GM12874 (cell line): ENCODE measurements around the gene GPR135.

Experiments used
- TF ChIP-seq, protein P1 (sequence below): IDR thresholded peaks from 2 replicates; pipeline ENCODE4 v1.5.1; 2011; ENCODE audit warnings: low read depth, mild to moderate bottlenecking, control low read depth, low read length, moderate library complexity; ENCODE audit not compliant: insufficient read depth

Gene GPR135

DNA sequence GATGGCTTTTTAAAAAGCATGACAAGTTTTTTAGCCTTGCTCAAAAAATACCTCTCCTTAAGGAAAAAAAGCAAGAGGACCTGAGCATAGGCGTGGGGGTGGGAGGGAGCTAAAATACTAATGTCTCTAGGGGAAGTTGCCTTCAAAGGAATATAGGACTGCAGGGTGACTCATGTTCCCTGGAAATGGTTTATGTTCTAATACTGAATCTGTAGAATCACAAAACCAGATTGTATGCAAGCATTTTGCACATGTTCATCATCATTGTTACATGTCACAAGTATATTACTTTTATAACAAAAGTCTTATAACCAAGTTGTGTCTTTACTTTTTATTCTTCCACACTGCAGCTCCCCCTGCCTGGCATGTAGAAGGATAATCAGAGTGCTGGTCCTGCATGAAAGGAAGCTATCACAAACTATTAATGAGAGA lies 36.6 kb downstream of the GPR135 start:
- TF ChIP-seq, protein P1, sequence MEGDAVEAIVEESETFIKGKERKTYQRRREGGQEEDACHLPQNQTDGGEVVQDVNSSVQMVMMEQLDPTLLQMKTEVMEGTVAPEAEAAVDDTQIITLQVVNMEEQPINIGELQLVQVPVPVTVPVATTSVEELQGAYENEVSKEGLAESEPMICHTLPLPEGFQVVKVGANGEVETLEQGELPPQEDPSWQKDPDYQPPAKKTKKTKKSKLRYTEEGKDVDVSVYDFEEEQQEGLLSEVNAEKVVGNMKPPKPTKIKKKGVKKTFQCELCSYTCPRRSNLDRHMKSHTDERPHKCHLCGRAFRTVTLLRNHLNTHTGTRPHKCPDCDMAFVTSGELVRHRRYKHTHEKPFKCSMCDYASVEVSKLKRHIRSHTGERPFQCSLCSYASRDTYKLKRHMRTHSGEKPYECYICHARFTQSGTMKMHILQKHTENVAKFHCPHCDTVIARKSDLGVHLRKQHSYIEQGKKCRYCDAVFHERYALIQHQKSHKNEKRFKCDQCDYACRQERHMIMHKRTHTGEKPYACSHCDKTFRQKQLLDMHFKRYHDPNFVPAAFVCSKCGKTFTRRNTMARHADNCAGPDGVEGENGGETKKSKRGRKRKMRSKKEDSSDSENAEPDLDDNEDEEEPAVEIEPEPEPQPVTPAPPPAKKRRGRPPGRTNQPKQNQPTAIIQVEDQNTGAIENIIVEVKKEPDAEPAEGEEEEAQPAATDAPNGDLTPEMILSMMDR = no peak

GRCh38 chr14:59427653-59428580 lies 37.3 kb downstream of the GPR135 start:
- TF ChIP-seq, protein P1 = no peak

DNA sequence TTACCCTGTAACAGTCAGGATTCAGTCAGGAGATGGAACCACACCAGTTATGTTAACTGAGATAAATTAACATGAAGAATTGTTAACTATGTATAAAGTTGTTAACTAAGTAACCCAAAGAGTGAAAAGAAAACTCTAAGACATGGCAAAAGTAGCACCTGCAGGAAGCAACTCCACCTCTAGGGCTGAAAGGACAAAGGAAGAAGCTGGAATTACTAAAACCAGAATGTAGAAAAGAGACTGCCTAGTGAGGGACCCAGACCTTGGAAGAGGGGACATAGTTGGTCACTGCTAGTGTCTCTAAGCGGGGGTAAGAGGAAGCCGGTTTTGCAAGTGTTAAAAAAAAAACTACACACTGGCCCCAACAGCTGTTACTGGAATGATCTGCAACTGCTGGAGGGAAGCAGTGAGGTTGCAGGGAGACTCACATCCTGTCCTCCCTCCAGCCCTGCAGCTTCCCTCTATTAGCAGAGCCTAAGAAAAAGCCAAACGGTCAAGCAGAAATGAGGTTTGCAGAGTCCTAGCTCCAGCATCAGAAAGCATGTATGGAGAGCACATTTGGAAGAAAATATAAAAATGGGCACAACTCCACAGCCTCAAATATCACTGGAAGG lies 39.8 kb downstream of the GPR135 start:
- TF ChIP-seq, protein P1 = no peak

DNA sequence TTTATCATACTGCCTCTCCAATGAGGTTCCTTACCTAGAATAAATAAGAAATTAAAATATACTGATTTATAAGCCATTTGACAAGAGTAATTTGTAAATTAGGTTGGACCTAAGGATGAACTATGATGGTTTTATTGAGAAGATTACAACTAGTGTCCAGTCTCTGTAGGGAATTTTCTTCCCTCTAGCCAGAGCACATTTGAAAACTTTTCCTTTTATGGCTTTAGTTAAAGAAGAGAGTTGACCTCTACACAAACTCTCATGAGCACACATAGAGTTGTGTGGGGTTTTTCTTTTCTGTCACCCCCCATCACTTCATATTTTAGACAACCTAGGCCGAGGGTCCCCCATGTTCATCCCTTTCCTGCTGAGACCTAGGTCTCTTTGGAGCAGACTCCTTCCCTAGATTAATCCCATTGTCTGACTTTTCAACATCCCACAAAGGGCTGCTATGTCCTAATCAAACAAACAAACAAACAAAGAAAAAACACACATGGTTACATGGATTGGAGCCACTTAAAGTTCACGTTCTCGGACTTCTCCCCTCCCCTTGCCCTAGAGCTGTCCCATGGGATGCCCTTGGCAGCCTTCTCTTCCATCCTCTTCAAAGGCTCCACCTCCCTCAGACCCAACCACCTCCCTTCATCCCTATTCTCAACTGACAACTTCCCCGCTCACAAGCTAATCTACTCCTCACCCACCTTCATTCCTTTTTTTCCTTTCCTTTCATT lies 40.7 kb downstream of the GPR135 start:
- TF ChIP-seq, protein P1 = no peak

GRCh38 chr14:59422069-59422881 lies 42.9 kb downstream of the GPR135 start:
- TF ChIP-seq, protein P1 = no peak

GRCh38 chr14:59419303-59419702 lies 45.9 kb downstream of the GPR135 start:
- TF ChIP-seq, protein P1 = no peak
